ENCODE results near the gene LDLRAD4.

- TF ChIP-seq GATA2 (IDR thresholded peaks at IDR 0.05; ENCODE audit: low read depth, low read length) (no peak), GATA3 (IDR thresholded peaks at IDR 0.05; ENCODE audit: low read depth, low read length) (no peak)
Observed at GRCh38 chr18:13550418-13551304, 332.1 kb downstream of the LDLRAD4 start.
